GM23248 (cell line): Measurements from ENCODE around the gene PPID. TPM values are rescaled to one million over a fixed set of nuclear protein-coding genes. Genes with fewer than 3 reads are reported as not detected.
"Not testable (repeated sequence)": the region's sequence is repeated elsewhere in the genome, so short reads cannot be mapped to it uniquely, and the experiment has no call there.

ENCODE experiments used
- DNase-seq: peaks from one replicate; pipeline ENCODE4 v3.0.0-alpha.2; 2015
- H2AFZ ChIP-seq: fragments of 200-600 bp; sonication (generic); 2 replicates; pipeline ENCODE4 v1.6.1; 2016; ENCODE audit warnings: antibody characterized with exemption
- H3F3A ChIP-seq: fragments of 200-600 bp; sonication (generic); 2 replicates; pipeline ENCODE4 v1.6.1; 2016; ENCODE audit warnings: mild to moderate bottlenecking, antibody characterized with exemption, mixed run types; ENCODE audit not compliant: insufficient read depth
- H3K27ac ChIP-seq: fragments of 200-600 bp; sonication (generic); 2 replicates; pipeline ENCODE4 v1.5.1; 2016; ENCODE audit warnings: mild to moderate bottlenecking
- H3K27me3 ChIP-seq: fragments of 200-600 bp; sonication (generic); replicated peaks from 2 replicates; pipeline ENCODE4 v1.6.1; 2016; ENCODE audit warnings: mild to moderate bottlenecking; ENCODE audit not compliant: insufficient read depth
- H3K36me3 ChIP-seq: fragments of 200-600 bp; sonication (generic); 2 replicates; pipeline ENCODE4 v1.6.1; 2016; ENCODE audit warnings: low read depth, mild to moderate bottlenecking
- H3K4me1 ChIP-seq: fragments of 200-600 bp; sonication (generic); 2 replicates; pipeline ENCODE4 v1.6.1; 2016; ENCODE audit warnings: mild to moderate bottlenecking; ENCODE audit not compliant: insufficient read depth
- H3K4me2 ChIP-seq: fragments of 200-600 bp; sonication (generic); one replicate; pipeline ENCODE4 v1.6.1; 2016; ENCODE audit warnings: mild to moderate bottlenecking; ENCODE audit not compliant: unreplicated experiment
- H3K4me3 ChIP-seq: fragments of 200-600 bp; sonication (generic); 2 replicates; pipeline ENCODE4 v1.5.1; 2016; ENCODE audit warnings: mild to moderate bottlenecking
- H3K79me2 ChIP-seq: fragments of 200-600 bp; sonication (generic); 2 replicates; pipeline ENCODE4 v1.6.1; 2016; ENCODE audit warnings: mild to moderate bottlenecking; ENCODE audit not compliant: insufficient read depth
- H3K9ac ChIP-seq: fragments of 200-600 bp; sonication (generic); 2 replicates; pipeline ENCODE4 v1.6.1; 2016; ENCODE audit warnings: mild to moderate bottlenecking
- H3K9me2 ChIP-seq: fragments of 200-600 bp; sonication (generic); 2 replicates; pipeline ENCODE4 v1.6.1; 2016; ENCODE audit warnings: mixed run types, mild to moderate bottlenecking, moderate library complexity; ENCODE audit not compliant: insufficient read depth
- H3K9me3 ChIP-seq: fragments of 200-600 bp; sonication (generic); one replicate; pipeline ENCODE4 v1.6.1; 2017; ENCODE audit warnings: low read depth
- H4K20me1 ChIP-seq: fragments of 200-600 bp; sonication (generic); 2 replicates; pipeline ENCODE4 v1.6.0; 2016; ENCODE audit not compliant: insufficient read depth
- EZH2 ChIP-seq: fragments of 200-600 bp; sonication (generic); IDR thresholded peaks from 2 replicates; pipeline ENCODE4 v1.6.1; 2018; ENCODE audit warnings: antibody characterized with exemption, mild to moderate bottlenecking; ENCODE audit not compliant: insufficient read depth, poor library complexity, severe bottlenecking
- EZH2phosphoT487 ChIP-seq: fragments of 200-600 bp; sonication (generic); IDR thresholded peaks from 2 replicates; pipeline ENCODE4 v1.6.1; 2018; ENCODE audit warnings: antibody characterized with exemption, moderate library complexity, mild to moderate bottlenecking, low read depth; ENCODE audit not compliant: insufficient read depth
- WGBS, 2 experiments: methylation state at CpG; one replicate each; pipeline ENCODE4 v1.1.6; 2015 to 2017; ENCODE audit warnings: low lambda C conversion rate in 2 of 2, low coverage in 1 of 2; ENCODE audit errors: missing lambda C conversion rate in 2 of 2; 5-methylcytosine and 5-hydroxymethylcytosine counted together
- in situ Hi-C: fragments of 300-500 bp; cut with MboI; formaldehyde crosslinking; loops from 2 replicates; pipeline ENCODE4 v1.15.0; 2020
- polyA plus RNA-seq: library from polyadenylated mRNA; unstranded; fragments of >200 nt; fragmentation: Nextera tagmentation; extraction: Ambion mirVana; gene quantifications from 2 replicates; pipeline ENCODE4 v1.2.1, GENCODE V29; 2016
- total RNA-seq: library from RNA; depleted of rRNA; stranded (reverse); fragments of >200 nt; shearing (Covaris generic); gene quantifications from 2 replicates; pipeline ENCODE4 v1.2.3, GENCODE V29; 2014

Gene PPID
- total and polyA plus RNA-seq, 2 experiments from 2014 or later, result 29.1 to 37.0 TPM

- Histone ChIP-seq H3K4me1 (peaks cover 28% of the 10 kb centered on the region), H3K4me2 (no peak overlapping the region), H3K4me3 (no peak overlapping the region), H4K20me1 (no peaks in the 10 kb centered on the region), H2AFZ (no peak overlapping the region), H3K79me2 (no peaks in the 10 kb centered on the region), H3K36me3 (no peaks in the 10 kb centered on the region), H3K9me2 (no peaks in the 10 kb centered on the region), H3K27me3 (no peaks in the 10 kb centered on the region), H3F3A (peaks cover 17% of the 10 kb centered on the region; the same call in 1 of the 2 replicates), H3K9ac (no peak overlapping the region), H3K27ac (no peak overlapping the region), H3K9me3 (no peaks in the 10 kb centered on the region)
- TF ChIP-seq EZH2, result no peak
- TF ChIP-seq EZH2phosphoT487, result no peak
- in situ Hi-C loops, result no loop called here
- no peak for DNase-seq
These were observed 33.4 kb upstream of the PPID start for GRCh38 chr4:158756588-158756987.

- H3K4me3 ChIP-seq, H4K20me1 ChIP-seq, H3K4me2 ChIP-seq, DNase-seq, H3K9me3 ChIP-seq, H3K9ac ChIP-seq, H3K36me3 ChIP-seq, H3K27me3 ChIP-seq, H3K27ac ChIP-seq, in situ Hi-C loops, H2AFZ ChIP-seq, H3K79me2 ChIP-seq, H3K9me2 ChIP-seq: not testable (repeated sequence)
- Histone ChIP-seq H3F3A (peaks cover 17% of the 10 kb centered on the region; the same call in 1 of the 2 replicates), H3K4me1 (peaks cover 31% of the 10 kb centered on the region)
- WGBS, 2 experiments, result 83 to 91% methylated on average over 7 of the region's 7 CpGs
These were observed 32.6 kb upstream of the PPID start for GRCh38 chr4:158755819-158756218.

GRCh38 chr4:158754385-158755180 is 31.4 kb upstream of the PPID start:
- Histone ChIP-seq H2AFZ (no peak overlapping the region), H3F3A (peaks cover 17% of the 10 kb centered on the region; the same call in 1 of the 2 replicates), H4K20me1 (no peaks in the 10 kb centered on the region), H3K9me2 (no peaks in the 10 kb centered on the region), H3K4me3 (no peak overlapping the region), H3K4me2 (no peak overlapping the region), H3K27ac (peak overlapping the region; percentile 13), H3K79me2 (no peaks in the 10 kb centered on the region), H3K9ac (no peak overlapping the region), H3K36me3 (no peaks in the 10 kb centered on the region), H3K27me3 (no peaks in the 10 kb centered on the region), H3K9me3 (no peaks in the 10 kb centered on the region), H3K4me1 (peaks cover 35% of the 10 kb centered on the region)
- in situ Hi-C loops, result no loop called here
- WGBS, 2 experiments, result 77 to 87% methylated on average over 5 of the region's 5 CpGs
- TF ChIP-seq EZH2phosphoT487, result no peak
- TF ChIP-seq EZH2, result no peak
- peak; percentile 53 for DNase-seq

- Histone ChIP-seq H3K36me3 (no peaks in the 10 kb centered on the region), H3K9me3 (no peaks in the 10 kb centered on the region), H3K9me2 (no peaks in the 10 kb centered on the region), H3K4me2 (peak overlapping the region; percentile 17), H3K27ac (peak overlapping the region; percentile 64), H2AFZ (no peak overlapping the region), H3K4me1 (peaks cover 25% of the 10 kb centered on the region), H3F3A (peaks cover 17% of the 10 kb centered on the region; the same call in 1 of the 2 replicates), H3K9ac (no peak overlapping the region), H4K20me1 (no peaks in the 10 kb centered on the region), H3K79me2 (no peaks in the 10 kb centered on the region), H3K27me3 (no peaks in the 10 kb centered on the region), H3K4me3 (no peak overlapping the region)
- 57 to 62% methylated on average over 3 of the region's 3 CpGs for WGBS, 2 experiments
- DNase-seq, result peak; percentile 85
- in situ Hi-C loops, result no loop called here
- TF ChIP-seq EZH2 (no peak), EZH2phosphoT487 (no peak)
These were observed 27.2 kb upstream of the PPID start for GRCh38 chr4:158750379-158750778.

GRCh38 chr4:158746537-158746936 is 23.3 kb upstream of the PPID start:
- H4K20me1 ChIP-seq, H3K9me3 ChIP-seq, H2AFZ ChIP-seq, H3K36me3 ChIP-seq, H3K27ac ChIP-seq, H3K4me2 ChIP-seq, H3K4me3 ChIP-seq, H3K79me2 ChIP-seq, H3K4me1 ChIP-seq, H3K9ac ChIP-seq, H3K27me3 ChIP-seq, DNase-seq, H3F3A ChIP-seq, in situ Hi-C loops, H3K9me2 ChIP-seq: not testable (repeated sequence)
- WGBS, 2 experiments, result 90 to 91% methylated on average over 9 to 21 of the region's 31 CpGs
